MM.1S (cell line): Measurements from ENCODE around the gene QRFPR.

ENCODE experiments used
- CTCF ChIP-seq: fragments of 300-600 bp; sonication (generic); IDR thresholded peaks from 2 replicates; pipeline ENCODE4 v1.5.1; 2016; ENCODE audit warnings: antibody characterized with exemption, low read length, mixed read lengths
- EZH2 ChIP-seq: fragments of 300-600 bp; sonication (generic); optimal IDR thresholded peaks from 2 replicates; pipeline ENCODE3; 2017; ENCODE audit warnings: low read depth, mild to moderate bottlenecking, antibody characterized with exemption, low read length, mixed read lengths
- EZH2phosphoT487 ChIP-seq: fragments of 300-600 bp; sonication (generic); IDR thresholded peaks from 2 replicates; pipeline ENCODE4 v1.6.1; 2018; ENCODE audit warnings: antibody characterized with exemption, low read length

GRCh38 chr4:121380776-121381462 lies at the start of gene QRFPR:
- TF ChIP-seq CTCF (no peak), EZH2 (no peak), EZH2phosphoT487 (no peak)
